Right lobe of liver (tissue), 4 donors: ENCODE data around the gene FRY.

Experiments used
- POLR2A ChIP-seq: fragments of 450-650 bp; IDR thresholded peaks from one replicate; pipeline ENCODE4 v1.6.1; 2017; ENCODE audit warnings: antibody characterized with exemption, mild to moderate bottlenecking
- TF ChIP-seq, protein P1 (sequence below), 4 donors: fragments of 200-600 bp in 3 of 4; fragments of 450-650 bp in 1 of 4; IDR thresholded peaks; one replicate each; pipeline versions ENCODE4 v1.5.1 to v1.8.0; 2016 to 2022; ENCODE audit warnings: antibody characterized with exemption in 4 of 4, mild to moderate bottlenecking in 2 of 4
- donor health status: DM: no; HTN: no; CAD: no.
- donor health status: DM: no; HTN: no; CAD: no.
- donor health status: DM: no; HTN: yes; CAD: no.

- TF ChIP-seq, protein P1, sequence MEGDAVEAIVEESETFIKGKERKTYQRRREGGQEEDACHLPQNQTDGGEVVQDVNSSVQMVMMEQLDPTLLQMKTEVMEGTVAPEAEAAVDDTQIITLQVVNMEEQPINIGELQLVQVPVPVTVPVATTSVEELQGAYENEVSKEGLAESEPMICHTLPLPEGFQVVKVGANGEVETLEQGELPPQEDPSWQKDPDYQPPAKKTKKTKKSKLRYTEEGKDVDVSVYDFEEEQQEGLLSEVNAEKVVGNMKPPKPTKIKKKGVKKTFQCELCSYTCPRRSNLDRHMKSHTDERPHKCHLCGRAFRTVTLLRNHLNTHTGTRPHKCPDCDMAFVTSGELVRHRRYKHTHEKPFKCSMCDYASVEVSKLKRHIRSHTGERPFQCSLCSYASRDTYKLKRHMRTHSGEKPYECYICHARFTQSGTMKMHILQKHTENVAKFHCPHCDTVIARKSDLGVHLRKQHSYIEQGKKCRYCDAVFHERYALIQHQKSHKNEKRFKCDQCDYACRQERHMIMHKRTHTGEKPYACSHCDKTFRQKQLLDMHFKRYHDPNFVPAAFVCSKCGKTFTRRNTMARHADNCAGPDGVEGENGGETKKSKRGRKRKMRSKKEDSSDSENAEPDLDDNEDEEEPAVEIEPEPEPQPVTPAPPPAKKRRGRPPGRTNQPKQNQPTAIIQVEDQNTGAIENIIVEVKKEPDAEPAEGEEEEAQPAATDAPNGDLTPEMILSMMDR (IDR thresholded peaks at IDR 0.05): no peak
- TF ChIP-seq POLR2A: no peak
These were observed 197.9 kb downstream of the FRY start for GRCh38 chr13:32229443-32229842.
